SIG-M5 treated with dmso at 0.1 percent for 504 hours (cell line): ENCODE data around the gene PCDHB8.
"Not testable (repeated sequence)": the region's sequence is repeated elsewhere in the genome, so short reads cannot be mapped to it uniquely, and the experiment has no call there.

ENCODE experiments used
- DNase-seq: peaks from one replicate; lab custom pipeline; 2025; ENCODE audit not compliant: unreplicated experiment; lab: John Stamatoyannopoulos, UW

PCDHB8 gene

GRCh38 chr5:141225421-141225820, 47.8 kb downstream of the PCDHB8 start:
- DNase-seq = not testable (repeated sequence)
